PFSK-1 (cell line): ENCODE measurements around the gene HHIPL1.

Experiments
- POLR2AphosphoS5 ChIP-seq: IDR thresholded peaks from 2 replicates; pipeline ENCODE4 v1.6.1; 2012; ENCODE audit warnings: low read depth, mild to moderate bottlenecking, control low read depth, low read length, moderate library complexity
- TAF1 ChIP-seq: IDR thresholded peaks from 2 replicates; pipeline ENCODE4 v1.6.1; 2012; ENCODE audit warnings: low read length, control low read depth, borderline replicate concordance; ENCODE audit not compliant: insufficient read depth

DNA sequence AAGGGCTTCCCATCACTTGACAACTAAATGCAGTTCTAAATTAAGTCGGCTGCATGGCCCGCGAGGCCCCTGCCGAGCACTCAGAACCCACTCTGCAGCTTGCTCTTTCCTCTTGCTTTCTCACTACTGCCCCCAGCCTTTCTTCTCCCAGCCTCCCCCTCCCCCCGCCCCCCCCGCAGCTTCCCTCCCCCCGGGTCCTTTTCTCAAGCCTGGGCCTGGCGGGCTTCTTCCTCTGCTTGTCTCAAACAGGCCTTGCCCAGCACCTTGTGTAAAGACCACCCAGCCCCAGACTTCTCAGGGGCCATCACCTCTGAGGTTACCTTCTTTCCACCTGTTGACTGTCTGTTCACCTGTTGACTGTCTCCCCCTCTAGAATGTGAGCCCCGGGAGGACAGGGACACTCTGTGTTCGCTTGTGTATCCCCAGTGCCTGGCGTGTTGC lies 40.2 kb downstream of the HHIPL1 start:
- TF ChIP-seq TAF1, result no peak
- no peak for TF ChIP-seq POLR2AphosphoS5
